Glutamatergic neuron (in vitro differentiated cells): Measurements from ENCODE around the gene FGFRL1. TPM values are rescaled to one million over a fixed set of nuclear protein-coding genes. Genes with fewer than 3 reads are reported as not detected.

ENCODE experiments used
- DNase-seq: peaks from one replicate; pipeline ENCODE4 v3.0.0; 2022
- H3K27ac Mint-ChIP-seq: one replicate; pipeline ENCODE4 v1.8.0; 2020; ENCODE audit warnings: mild to moderate bottlenecking, mixed read lengths, inconsistent platforms; ENCODE audit not compliant: unreplicated experiment
- H3K27me3 Mint-ChIP-seq: one replicate; pipeline ENCODE4 v1.8.0; 2020; ENCODE audit warnings: mild to moderate bottlenecking, moderate library complexity, mixed read lengths, inconsistent platforms; ENCODE audit not compliant: unreplicated experiment
- H3K36me3 Mint-ChIP-seq: one replicate; pipeline ENCODE4 v1.8.0; 2020; ENCODE audit warnings: mild to moderate bottlenecking, mixed read lengths, inconsistent platforms; ENCODE audit not compliant: unreplicated experiment
- H3K4me1 Mint-ChIP-seq: one replicate; pipeline ENCODE4 v1.8.0; 2020; ENCODE audit warnings: mild to moderate bottlenecking, low read depth, mixed read lengths, inconsistent platforms; ENCODE audit not compliant: unreplicated experiment
- H3K4me3 Mint-ChIP-seq: one replicate; pipeline ENCODE4 v1.8.0; 2020; ENCODE audit warnings: mild to moderate bottlenecking, mixed read lengths, inconsistent platforms; ENCODE audit not compliant: unreplicated experiment
- H3K9me3 Mint-ChIP-seq: one replicate; pipeline ENCODE4 v1.8.0; 2020; ENCODE audit warnings: mild to moderate bottlenecking, moderate library complexity, mixed read lengths, inconsistent platforms; ENCODE audit not compliant: unreplicated experiment
- CTCF ChIP-seq: fragments of 200-600 bp; sonication (generic); IDR thresholded peaks from one replicate; pipeline ENCODE4 v1.5.0; 2021; ENCODE audit not compliant: partially characterized antibody, unreplicated experiment
- total RNA-seq: library from RNA; stranded (reverse); fragmentation: NEBNext Ultra II Directional; extraction: Animal tissue kit (Norgen Biotek cat#: 25700); gene quantifications from one replicate; pipeline ENCODE4 v1.2.1, GENCODE V29; 2021; ENCODE audit not compliant: unreplicated experiment

The FGFRL1 gene
- total RNA-seq, 1 donor from 2014 or later: 20.9 TPM

GRCh38 chr4:1012034-1012739 is 761 bp downstream of the FGFRL1 start:
- no peak for DNase-seq

GRCh38 chr4:1013225-1014073 is 2.0 kb downstream of the FGFRL1 start:
- no peak for TF ChIP-seq CTCF
- DNase-seq: no peak
- no peaks in the 10 kb centered on the region for H3K4me1 Mint-ChIP-seq
- H3K36me3 Mint-ChIP-seq: no peaks in the 10 kb centered on the region
- H3K27me3 Mint-ChIP-seq: peaks cover 5% of the 10 kb centered on the region
- no peaks in the 10 kb centered on the region for H3K9me3 Mint-ChIP-seq
- H3K27ac Mint-ChIP-seq: no peak overlapping the region
- no peak overlapping the region for H3K4me3 Mint-ChIP-seq

More at GRCh38 chr4:1012034-1012739, 761 bp downstream of the FGFRL1 start:
- H3K4me1 Mint-ChIP-seq: peaks cover 3% of the 10 kb centered on the region
- H3K27me3 Mint-ChIP-seq: peaks cover 9% of the 10 kb centered on the region
- peaks cover 5% of the 10 kb centered on the region for H3K9me3 Mint-ChIP-seq
- no peak overlapping the region for H3K4me3 Mint-ChIP-seq
- peaks cover 5% of the 10 kb centered on the region for H3K36me3 Mint-ChIP-seq
- no peak overlapping the region for H3K27ac Mint-ChIP-seq
- no peak for TF ChIP-seq CTCF

GRCh38 chr4:1014291-1015167 is 3.1 kb downstream of the FGFRL1 start:
- H3K4me1 Mint-ChIP-seq: no peaks in the 10 kb centered on the region
- peaks cover 5% of the 10 kb centered on the region for H3K27me3 Mint-ChIP-seq
- DNase-seq: no peak
- no peak for TF ChIP-seq CTCF
- no peak overlapping the region for H3K4me3 Mint-ChIP-seq
- no peaks in the 10 kb centered on the region for H3K36me3 Mint-ChIP-seq
- no peaks in the 10 kb centered on the region for H3K9me3 Mint-ChIP-seq
- H3K27ac Mint-ChIP-seq: no peak overlapping the region

GRCh38 chr4:1015179-1015578 is 3.8 kb downstream of the FGFRL1 start:
- no peaks in the 10 kb centered on the region for H3K9me3 Mint-ChIP-seq
- no peak overlapping the region for H3K4me3 Mint-ChIP-seq
- H3K36me3 Mint-ChIP-seq: no peaks in the 10 kb centered on the region
- H3K4me1 Mint-ChIP-seq: no peaks in the 10 kb centered on the region
- H3K27ac Mint-ChIP-seq: no peak overlapping the region
- DNase-seq: no peak
- TF ChIP-seq CTCF: no peak
- H3K27me3 Mint-ChIP-seq: peaks cover 5% of the 10 kb centered on the region
